Measurements from ENCODE around the gene ATAD3B.
"Not testable (repeated sequence)": the region's sequence is repeated elsewhere in the genome, so short reads cannot be mapped to it uniquely, and the experiment has no call there.

Gene ATAD3B

GRCh38 chr1:1479547-1480487 is 8.3 kb downstream of the ATAD3B start:
- no peak for DNase-seq (ENCODE audit: low read depth)

- not testable (repeated sequence) for DNase-seq (ENCODE audit: low read depth)
Observed at GRCh38 chr1:1480488-1480867, 8.9 kb downstream of the ATAD3B start.

GRCh38 chr1:1481811-1482210 is 10.2 kb downstream of the ATAD3B start:
- DNase-seq (ENCODE audit: low read depth) = not testable (repeated sequence)

GRCh38 chr1:1482856-1483255 is 11.3 kb downstream of the ATAD3B start:
- no peak for DNase-seq (ENCODE audit: low read depth)

- DNase-seq (ENCODE audit: low read depth) = no peak
Observed at GRCh38 chr1:1483714-1484113, 12.1 kb downstream of the ATAD3B start.

- DNase-seq (ENCODE audit: low read depth) = not testable (repeated sequence)
Observed at GRCh38 chr1:1484976-1485750, 13.6 kb downstream of the ATAD3B start.

GRCh38 chr1:1485755-1486317 is 14.3 kb downstream of the ATAD3B start:
- not testable (repeated sequence) for DNase-seq (ENCODE audit: low read depth)

GRCh38 chr1:1487701-1488100 is 16.1 kb downstream of the ATAD3B start:
- no peak for DNase-seq (ENCODE audit: low read depth)

- DNase-seq (ENCODE audit: low read depth) = no peak
Observed at GRCh38 chr1:1489231-1489630, 17.7 kb downstream of the ATAD3B start.

GRCh38 chr1:1489861-1490260 is 18.3 kb downstream of the ATAD3B start:
- DNase-seq (ENCODE audit: low read depth) = no peak

GRCh38 chr1:1490633-1491230 is 19.2 kb downstream of the ATAD3B start:
- DNase-seq (ENCODE audit: low read depth) = no peak

- DNase-seq (ENCODE audit: low read depth) = no peak
Observed at GRCh38 chr1:1491601-1492000, 20.0 kb downstream of the ATAD3B start.

GRCh38 chr1:1494311-1494710 is 22.7 kb downstream of the ATAD3B start:
- not testable (repeated sequence) for DNase-seq (ENCODE audit: low read depth)

- not testable (repeated sequence) for DNase-seq (ENCODE audit: low read depth)
Observed at GRCh38 chr1:1495461-1495975, 24.0 kb downstream of the ATAD3B start.

GRCh38 chr1:1504777-1505365 is 33.3 kb downstream of the ATAD3B start:
- not testable (repeated sequence) for DNase-seq (ENCODE audit: low read depth)

- not testable (repeated sequence) for DNase-seq (ENCODE audit: low read depth)
Observed at GRCh38 chr1:1505366-1505798, 33.8 kb downstream of the ATAD3B start.

GRCh38 chr1:1505801-1506200 is 34.2 kb downstream of the ATAD3B start:
- DNase-seq (ENCODE audit: low read depth) = not testable (repeated sequence)

GRCh38 chr1:1507305-1507704 is 35.7 kb downstream of the ATAD3B start:
- DNase-seq (ENCODE audit: low read depth) = no peak

- DNase-seq (ENCODE audit: low read depth) = not testable (repeated sequence)
Observed at GRCh38 chr1:1508775-1509464, 37.4 kb downstream of the ATAD3B start.

- not testable (repeated sequence) for DNase-seq (ENCODE audit: low read depth)
Observed at GRCh38 chr1:1509465-1509850, 37.9 kb downstream of the ATAD3B start.

All from stromal cell of bone marrow (primary cell).